HepG2 (cell line): ENCODE data around the gene PTPRC.

Source experiments
- KDM5A ChIP-seq: fragments of 200-600 bp; sonication (generic); IDR thresholded peaks from 2 replicates; pipeline ENCODE4 v1.7.0; 2018; ENCODE audit warnings: antibody characterized with exemption, mild to moderate bottlenecking, low read length, borderline replicate concordance
- PAX8 ChIP-seq: sonication (generic); formaldehyde crosslinking; IDR thresholded peaks from 2 replicates; pipeline ENCODE4 v1.8.0; 2022; ENCODE audit warnings: mild to moderate bottlenecking, missing genetic modification reagents, borderline replicate concordance
- ZFP90 ChIP-seq: sonication (generic); formaldehyde crosslinking; IDR thresholded peaks from 2 replicates; pipeline ENCODE4 v1.8.0; 2022; ENCODE audit warnings: missing genetic modification reagents, mild to moderate bottlenecking, inconsistent platforms, borderline replicate concordance
- TF ChIP-seq, protein P1 (sequence below): sonication (generic); formaldehyde crosslinking; IDR thresholded peaks from 2 replicates; pipeline ENCODE4 v1.8.1; 2023; ENCODE audit warnings: missing genetic modification reagents, inconsistent platforms, borderline replicate concordance

DNA sequence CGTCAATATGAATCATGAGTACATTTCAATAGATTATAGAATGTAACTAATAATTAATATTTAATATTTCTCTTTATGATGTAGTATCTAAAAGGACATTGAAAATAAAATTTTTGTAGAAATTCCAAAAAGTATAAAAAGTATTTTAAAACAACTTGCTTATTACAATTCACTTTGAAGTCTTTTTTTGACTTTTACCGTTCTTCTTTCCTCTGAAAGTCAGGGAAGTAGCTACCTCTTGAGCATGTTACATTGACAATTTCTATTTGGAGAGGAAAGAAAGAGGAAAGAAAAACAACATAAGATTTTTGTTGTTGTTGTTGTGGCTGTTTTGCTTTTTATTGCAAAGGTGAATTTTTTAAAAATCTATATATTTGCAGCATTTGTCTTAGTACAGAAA is 1.3 kb downstream of the PTPRC start:
- no peak for TF ChIP-seq ZFP90 (CRISPR knock-in tag)
- TF ChIP-seq, protein P1, sequence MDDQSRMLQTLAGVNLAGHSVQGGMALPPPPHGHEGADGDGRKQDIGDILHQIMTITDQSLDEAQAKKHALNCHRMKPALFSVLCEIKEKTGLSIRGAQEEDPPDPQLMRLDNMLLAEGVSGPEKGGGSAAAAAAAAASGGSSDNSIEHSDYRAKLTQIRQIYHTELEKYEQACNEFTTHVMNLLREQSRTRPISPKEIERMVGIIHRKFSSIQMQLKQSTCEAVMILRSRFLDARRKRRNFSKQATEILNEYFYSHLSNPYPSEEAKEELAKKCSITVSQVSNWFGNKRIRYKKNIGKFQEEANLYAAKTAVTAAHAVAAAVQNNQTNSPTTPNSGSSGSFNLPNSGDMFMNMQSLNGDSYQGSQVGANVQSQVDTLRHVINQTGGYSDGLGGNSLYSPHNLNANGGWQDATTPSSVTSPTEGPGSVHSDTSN = no peak
- no peak for TF ChIP-seq PAX8
- TF ChIP-seq KDM5A = no peak
